Sciatic nerve (tissue), 2 donors: Measurements from ENCODE around the gene OR10V1. TPM values are rescaled to one million over a fixed set of nuclear protein-coding genes. Genes with fewer than 3 reads are reported as not detected.

ENCODE experiments used
- ATAC-seq: fragments of 200-7000 bp; cut with Tn5 transposase; one replicate; pipeline ENCODE4 v1.9.1; 2020; ENCODE audit warnings: mild to moderate bottlenecking, moderate library complexity
- DNase-seq: peaks from one replicate; pipeline ENCODE4 v3.0.0-alpha.2; 2020; ENCODE audit warnings: low spot score
- intact Hi-C: fragments of 100-400 bp; cut with DNase I; formaldehyde crosslinking; loops from one replicate; pipeline ENCODE4 v1.14.2; 2022
- total RNA-seq: library from RNA; stranded (reverse); fragmentation: NEBNext Ultra II Directional; extraction: Animal tissue kit (Norgen Biotek cat#: 25700); gene quantifications from one replicate; pipeline ENCODE4 v1.2.1, GENCODE V29; 2021
- donor health status: DM: no; HTN: no; CAD: no.
- donor health status: DM: no; HTN: no; CAD: no.

OR10V1 gene, protein sequence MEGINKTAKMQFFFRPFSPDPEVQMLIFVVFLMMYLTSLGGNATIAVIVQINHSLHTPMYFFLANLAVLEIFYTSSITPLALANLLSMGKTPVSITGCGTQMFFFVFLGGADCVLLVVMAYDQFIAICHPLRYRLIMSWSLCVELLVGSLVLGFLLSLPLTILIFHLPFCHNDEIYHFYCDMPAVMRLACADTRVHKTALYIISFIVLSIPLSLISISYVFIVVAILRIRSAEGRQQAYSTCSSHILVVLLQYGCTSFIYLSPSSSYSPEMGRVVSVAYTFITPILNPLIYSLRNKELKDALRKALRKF
- total RNA-seq, result not detected

DNA sequence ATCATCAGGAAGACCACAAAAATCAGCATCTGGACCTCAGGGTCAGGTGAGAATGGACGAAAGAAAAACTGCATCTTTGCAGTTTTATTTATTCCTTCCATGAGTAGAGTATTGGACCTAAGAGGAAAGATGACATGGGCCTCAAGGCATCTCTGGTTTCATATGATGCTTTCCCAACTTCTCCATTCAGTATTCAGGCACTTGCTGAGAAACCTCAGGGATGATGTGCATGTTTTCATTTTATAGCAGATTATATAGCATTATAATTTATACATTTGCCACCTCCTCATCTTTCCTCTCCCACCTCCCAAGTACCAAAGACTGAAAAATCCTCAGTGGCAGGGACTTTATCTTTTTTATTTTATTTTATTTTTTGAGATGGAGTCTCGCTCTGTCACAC is at the start of gene OR10V1:
OR10V1 (minus strand) TSS at position 101 of the 400 bp plus-strand sequence; CDS start at position 101, 0 bp downstream.
- no peak for DNase-seq
- intact Hi-C loops, result no loop called here
- no peak for ATAC-seq

DNA sequence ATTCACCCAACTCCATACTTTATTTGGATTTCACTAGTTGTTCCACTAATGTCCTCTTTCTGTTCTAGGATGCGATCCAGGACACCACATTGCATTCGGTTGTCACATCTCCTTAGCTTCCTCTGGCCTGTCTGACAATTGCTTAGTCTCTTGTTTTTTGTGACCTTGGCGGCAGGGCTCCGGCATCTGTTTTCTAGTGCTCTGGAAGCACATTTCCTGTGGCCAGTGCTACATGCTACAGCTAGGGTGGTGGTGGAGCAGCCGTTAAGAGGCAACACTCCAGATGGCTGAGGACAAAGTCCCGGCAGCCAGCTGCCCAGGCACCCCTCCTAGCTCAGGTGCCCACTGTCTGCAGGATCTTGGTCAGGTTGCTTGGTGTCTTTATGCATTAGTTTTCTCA is 48.3 kb upstream of the OR10V1 start:
- DNase-seq, result no peak
- intact Hi-C loops, result no loop called here
- ATAC-seq, result no peak

DNA sequence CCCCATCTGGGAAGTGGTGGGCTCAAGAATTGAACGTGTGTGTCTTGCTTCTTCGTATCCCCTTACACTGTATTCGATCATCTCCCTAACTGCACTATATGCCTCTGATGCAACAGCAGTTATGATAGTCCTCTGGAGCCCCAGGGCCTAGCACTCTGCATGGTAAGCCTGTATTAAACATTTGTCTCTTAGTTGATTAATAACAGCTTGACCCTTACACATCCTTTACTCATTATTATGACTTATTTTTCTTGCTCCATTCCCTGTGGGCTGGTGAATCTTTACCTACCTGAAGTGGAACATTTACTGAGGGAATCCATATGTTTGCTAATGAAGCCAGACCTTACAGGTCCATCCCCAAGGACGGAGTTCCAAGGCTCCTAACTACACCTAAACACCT is 47.1 kb upstream of the OR10V1 start:
- DNase-seq, result no peak
- ATAC-seq, result no peak
- intact Hi-C loops, result no loop called here

DNA sequence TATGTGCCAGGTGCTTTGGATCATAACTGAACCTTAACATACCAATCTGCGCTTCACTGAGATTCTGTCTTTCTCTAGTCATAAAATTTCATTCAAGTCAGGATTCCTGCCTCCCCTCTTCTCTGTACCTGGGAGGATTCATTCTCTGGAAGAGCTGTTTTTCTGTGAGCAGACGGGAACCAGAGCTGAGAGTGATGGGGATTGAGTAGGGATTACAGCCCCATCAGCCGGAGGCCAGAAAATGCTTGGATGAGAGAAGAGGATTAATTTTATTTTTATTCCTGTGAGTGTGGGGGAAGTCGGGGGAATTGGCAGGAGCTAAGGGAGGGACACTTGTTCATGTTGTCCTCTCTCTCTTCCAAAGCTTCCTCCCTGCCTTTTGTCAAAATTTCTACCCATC is 46.3 kb upstream of the OR10V1 start:
- intact Hi-C loops, result loop anchor here (5.0 kb wide), 1 partner anchor 52 kb away; the partner anchor contains the start of gene MRPL16
- ATAC-seq (no peak), DNase-seq (no peak)

DNA sequence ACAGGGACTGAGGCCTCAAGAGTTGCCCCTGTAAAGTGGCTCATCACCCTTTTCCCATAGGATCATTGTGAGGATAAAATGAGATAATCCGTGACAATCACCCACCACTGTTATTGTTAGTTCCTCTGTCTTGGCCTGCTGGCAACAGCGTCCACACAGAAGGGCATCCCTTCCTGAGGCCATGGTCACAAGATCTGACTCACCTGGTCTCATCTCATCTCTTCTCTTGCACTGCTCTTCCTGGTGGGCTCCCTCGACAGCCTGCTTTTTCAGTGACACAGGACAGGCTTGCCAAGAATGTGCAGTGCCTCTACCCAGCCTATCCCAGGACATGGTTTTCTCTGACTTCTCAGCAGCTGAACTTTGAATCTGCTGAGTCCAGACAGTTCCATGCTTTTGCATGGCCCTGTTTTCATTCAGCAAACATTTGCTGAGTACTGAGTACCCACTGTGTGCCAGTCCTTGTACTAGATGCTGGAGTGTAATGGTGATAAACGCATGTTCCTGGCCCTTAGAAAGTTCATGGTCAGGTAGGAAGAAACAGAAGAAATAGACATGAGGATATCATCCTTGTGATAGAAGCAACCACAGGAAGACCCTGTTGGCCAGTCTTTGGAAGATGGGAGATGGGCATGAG is 44.9 kb upstream of the OR10V1 start:
- DNase-seq (no peak), ATAC-seq (no peak)
- intact Hi-C loops, result loop anchor here (5.0 kb wide), 1 partner anchor 54 kb away; the partner anchor contains the start of gene MRPL16

DNA sequence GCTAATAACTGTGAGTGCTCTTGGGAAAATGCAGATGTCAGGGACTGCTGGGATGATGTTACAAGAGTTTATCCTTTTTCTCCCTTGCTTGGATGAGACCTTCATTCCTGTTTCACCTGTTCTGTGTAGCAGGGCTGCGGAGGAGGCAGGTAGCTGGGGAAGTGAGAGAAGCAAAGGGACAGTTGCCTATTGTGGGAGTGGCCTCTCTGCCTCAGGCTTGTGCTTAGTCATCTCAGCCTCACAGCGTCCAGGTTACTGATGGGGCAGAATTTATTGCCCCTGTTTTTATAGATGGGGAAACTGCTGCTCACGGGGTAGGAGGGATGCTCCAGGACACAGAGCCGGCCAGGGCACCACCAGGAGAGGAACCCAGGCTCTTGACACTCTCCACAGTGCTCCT is 43.2 kb upstream of the OR10V1 start:
- intact Hi-C loops, result loop anchor here (5.0 kb wide), 1 partner anchor 55 kb away; the partner anchor contains the start of gene MRPL16
- DNase-seq (no peak), ATAC-seq (no peak)

DNA sequence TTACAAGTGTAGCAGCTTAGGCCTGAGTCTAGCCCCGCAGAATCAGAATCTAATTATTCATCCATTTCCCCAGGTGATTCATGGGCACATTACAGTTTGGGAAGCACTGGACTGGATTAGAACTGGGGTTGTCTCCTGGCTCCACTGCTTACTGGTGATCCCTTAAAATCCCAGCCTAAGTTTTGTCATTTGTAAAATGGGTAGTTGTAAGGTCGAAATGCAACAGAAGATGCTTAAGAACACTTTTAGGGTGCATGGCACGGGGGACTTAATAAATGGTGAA is 42.9 kb upstream of the OR10V1 start:
- intact Hi-C loops, result loop anchor here (5.0 kb wide), 1 partner anchor 56 kb away; the partner anchor contains the start of gene MRPL16
- DNase-seq (no peak), ATAC-seq (no peak)

DNA sequence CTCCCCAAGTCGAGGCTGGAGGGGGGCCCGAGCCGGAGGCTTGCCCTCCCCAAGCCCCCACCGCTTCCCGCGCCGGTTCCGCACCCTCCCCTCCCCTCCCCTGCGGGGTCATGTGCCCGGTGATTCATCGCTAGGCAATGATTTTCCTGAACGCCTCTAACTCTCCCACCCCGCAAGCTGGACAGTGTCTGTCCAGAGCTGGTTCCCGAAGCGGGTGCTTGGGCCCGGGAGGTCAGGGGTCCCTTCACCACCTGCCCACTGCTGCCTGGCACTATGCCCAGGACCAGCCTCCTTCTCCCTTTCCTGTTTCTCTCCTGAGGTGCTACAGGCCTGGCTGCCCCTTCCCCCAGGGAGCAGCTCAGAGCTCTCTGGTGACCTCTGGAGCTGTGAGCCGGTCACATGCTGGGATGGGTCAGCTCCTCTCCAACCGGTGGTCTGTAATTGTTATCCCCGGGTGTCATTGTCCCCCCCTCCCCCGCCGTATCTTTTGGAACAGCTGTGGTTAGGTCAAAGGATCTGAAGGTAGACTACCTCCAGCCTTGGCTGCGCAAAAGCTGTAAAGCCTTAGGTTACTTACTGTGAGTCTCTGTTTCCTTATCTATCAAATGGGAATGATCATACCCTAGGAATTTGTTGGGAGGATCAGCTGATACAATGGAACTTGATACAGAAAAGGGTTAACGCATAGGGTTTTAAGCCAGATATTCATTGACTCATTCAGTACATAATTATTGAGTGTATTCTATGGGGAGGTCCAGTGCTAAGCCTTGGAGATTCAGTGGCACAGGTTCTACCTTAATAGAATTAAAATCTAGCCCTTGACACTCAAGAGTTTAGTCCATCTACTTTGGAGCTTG is 42.3 kb upstream of the OR10V1 start:
- ATAC-seq (peak; percentile 83), DNase-seq (peak; percentile 88)
- intact Hi-C loops, result loop anchor here (5.0 kb wide), 1 partner anchor 56 kb away; the partner anchor contains the start of gene MRPL16

DNA sequence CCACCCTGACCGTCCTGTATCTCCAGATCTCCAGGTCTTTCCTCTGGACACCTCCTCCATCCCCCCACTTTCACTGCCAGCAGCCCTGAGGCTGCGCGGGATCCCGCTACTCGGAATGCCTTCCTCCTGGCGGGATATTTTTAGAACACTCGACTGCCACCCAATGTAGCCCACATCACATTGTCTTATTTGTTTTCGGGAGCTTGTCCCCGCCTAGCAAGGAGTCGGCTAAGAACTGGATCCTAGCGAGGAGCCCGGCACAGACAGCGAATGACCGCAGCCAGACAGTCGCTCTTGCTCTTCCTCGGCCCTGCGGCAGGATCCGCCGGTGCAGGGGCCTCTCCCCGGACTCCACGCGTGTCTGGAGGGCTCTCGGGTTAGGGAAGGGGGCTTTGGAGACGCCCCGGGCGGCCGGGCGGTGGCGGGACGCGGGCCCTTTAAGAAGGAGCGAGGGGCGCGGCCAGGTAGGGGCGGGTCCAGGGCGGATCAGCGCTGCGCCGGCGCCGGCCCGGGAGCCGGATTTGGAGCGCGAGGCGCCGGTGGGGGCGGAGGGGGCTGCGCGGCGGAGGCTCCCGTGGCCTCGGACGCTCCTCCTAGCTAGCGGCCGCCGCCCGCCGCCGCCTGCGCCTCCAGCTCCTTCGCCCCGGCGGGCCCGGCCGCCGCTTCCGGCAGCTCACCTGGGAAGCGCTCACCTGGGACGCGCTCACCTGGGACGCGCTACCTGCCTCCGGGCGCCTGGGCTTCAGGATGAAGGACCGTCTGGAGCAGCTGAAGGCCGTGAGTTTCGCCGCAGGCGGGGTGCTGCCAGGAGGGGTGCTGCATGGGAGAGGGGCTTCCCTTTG is 41.4 kb upstream of the OR10V1 start, which contains the start of gene STX3:
STX3 (plus strand) TSS at position 518 of the 842 bp plus-strand sequence; CDS start at position 748, 230 bp downstream.
- peak; percentile 54 for ATAC-seq
- DNase-seq, result peak; percentile 68
- intact Hi-C loops, result loop anchor here (5.0 kb wide), 1 partner anchor 57 kb away; the partner anchor contains the start of gene MRPL16

DNA sequence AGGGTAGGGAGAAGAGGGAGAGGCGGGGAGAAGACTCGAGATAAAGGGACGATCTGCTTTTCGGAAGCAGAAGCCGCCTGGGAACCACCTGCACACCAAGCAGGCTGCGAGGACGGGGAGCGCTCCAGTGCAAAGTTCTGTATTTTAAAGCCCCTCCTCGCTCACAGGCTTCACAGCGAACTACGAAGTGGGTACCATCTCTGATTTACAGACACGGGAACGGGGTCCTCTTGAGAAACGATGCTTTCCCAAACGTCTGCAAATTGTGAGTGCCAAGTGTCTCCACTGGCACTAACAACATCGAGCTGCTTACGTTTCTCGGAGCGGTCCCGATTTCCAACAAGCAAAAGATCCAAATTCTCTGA is 40.8 kb upstream of the OR10V1 start:
- ATAC-seq, result peak; percentile 5
- intact Hi-C loops, result no loop called here
- no peak for DNase-seq

DNA sequence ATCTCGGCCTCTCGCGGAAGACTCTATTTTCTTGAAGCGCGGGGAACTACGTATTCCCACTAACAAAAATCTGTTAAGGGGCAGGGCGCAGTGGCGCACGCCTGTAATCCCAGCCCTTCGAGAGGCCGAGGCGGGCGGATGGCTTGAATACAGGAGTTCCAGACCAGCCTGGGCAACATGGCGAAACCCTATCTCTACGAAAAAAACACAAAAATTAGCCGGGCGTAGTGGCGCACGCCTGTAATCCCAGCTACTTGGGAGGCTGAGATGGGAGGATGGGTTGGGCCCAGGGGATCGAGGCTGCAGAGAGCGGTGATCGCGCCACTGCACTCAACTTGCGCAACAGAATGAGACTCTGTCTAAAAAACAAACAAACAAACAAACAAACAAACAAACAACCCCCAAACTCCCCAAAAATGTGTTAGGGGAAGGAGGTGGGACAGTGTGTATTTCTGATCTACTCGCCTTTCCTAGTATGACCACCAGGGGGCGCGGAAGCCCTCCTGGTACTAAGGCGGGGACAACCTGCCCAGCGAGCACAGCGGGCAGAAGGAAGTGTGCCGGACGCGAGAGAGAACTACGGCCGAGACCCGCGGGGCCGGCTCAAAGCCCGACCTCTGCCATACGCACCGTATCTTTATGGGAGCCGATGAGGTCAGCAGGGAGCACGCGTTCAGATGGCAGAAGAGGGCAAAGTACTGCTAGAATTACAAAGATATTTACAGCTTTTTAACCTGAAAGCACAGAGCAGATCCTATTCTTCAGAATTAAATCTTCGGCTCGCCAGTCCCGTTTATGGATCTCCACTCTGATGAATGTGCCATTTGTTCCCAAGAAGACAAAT is 40.2 kb upstream of the OR10V1 start:
- ATAC-seq (peak; percentile 92), DNase-seq (peak; percentile 93)
- intact Hi-C loops, result no loop called here

DNA sequence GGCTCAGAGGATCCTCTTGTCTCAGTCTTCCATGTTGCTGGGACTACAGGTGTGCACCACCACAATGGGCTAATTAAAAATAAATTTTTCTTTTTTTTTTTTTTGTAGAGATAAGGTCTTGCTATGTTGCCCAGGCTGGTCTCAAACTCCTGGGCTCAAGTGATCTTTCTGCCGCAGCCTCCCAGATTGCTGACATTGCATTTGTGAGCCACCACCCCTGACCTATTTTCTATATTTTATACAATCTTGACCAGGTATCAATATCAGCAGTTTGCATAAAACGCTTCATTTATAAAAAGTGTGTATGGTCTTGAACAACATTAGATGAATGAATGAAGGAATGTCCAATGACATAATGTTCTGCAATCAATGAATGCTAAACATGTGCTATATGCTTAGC is 32.5 kb upstream of the OR10V1 start:
- ATAC-seq, result no peak
- no peak for DNase-seq
- intact Hi-C loops, result no loop called here

DNA sequence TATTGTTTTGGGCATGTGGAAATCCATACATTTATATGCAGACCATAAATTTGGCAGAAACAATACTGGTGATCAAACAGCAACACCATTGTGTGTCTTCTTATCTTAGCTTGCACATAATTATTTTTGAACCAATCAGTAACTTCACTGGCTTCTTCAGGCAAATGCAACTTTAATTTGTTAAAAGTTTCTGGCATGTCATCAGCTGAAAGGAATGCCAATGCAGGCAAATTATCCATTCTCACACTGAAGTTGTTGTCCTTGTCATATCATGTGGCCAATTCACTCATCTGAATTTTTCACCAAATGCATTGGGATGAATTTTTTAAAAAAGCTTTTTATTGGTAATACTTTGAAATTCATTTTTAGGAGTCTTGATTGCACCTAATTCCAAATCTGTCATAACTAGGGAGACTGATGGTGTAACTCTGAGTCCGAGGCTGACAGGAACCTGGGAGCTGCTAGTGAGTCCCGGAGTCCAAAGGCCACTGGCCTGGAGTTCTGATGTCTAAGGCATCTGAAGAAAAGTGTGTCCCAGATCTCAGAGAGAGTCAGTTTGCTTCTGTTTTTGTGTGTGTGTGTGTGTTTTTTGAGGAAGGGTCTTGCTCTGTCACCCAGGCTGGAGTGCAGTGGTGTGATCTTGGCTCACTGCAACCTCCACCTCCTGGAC is 17.4 kb upstream of the OR10V1 start:
- intact Hi-C loops, result no loop called here
- ATAC-seq (no peak), DNase-seq (no peak)

DNA sequence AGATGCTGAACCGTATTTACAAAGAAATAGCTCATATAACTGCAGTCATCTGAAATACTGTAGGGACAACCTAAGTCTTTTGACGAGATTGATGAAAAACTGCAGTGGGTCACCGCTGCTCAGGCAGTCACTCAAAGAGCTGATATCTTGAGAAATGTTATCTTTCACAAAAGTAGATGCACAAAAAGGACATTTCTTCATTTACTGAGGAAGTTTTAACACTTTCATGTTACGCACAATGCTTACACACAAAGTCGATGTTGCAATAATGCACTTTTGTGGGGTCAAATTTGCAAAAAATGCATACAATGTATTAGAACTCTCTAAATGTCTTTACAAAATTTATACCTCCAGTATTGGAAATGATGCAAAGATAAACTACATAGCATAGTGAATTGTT is 16.2 kb upstream of the OR10V1 start:
- intact Hi-C loops, result no loop called here
- ATAC-seq (no peak), DNase-seq (no peak)

DNA sequence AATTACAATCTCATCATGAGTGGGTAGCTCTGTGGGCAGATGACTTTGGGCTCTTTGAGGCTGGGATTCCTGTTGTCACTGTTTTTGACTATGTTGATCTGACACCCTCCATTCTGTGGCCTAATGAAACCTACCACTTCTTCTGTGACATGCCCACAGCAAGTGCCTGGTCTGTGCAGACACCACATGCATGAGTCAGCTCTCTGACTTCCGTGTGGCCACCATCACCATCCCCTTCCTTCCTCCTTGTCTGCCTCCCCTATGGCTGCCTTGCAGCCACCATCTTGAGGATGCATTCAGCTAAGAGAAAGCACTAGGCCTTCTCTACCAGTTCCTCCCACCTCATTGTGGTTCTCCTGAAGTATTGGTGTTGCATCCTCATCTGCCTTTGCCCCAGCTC is 15.3 kb upstream of the OR10V1 start:
- no peak for ATAC-seq
- no peak for DNase-seq
- intact Hi-C loops, result no loop called here

DNA sequence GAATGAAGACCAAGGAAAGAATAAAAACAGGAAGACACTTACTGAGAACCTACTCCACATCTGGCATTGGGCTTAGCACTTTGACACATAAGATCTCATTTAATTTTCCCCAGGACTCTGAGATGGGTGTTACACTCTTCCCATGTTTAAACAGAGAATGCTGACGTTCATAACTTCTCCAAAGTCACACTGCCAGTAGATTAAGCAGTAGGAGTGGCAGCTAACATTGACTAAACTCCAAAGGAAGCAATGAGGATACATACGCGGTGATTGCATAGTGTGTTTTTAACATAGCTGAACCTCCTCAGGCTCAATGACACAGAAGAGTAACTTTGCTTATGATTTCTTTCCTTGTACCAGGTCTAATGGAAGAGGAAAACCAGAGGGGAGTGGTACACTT is 14.5 kb upstream of the OR10V1 start:
- ATAC-seq (no peak), DNase-seq (no peak)
- intact Hi-C loops, result no loop called here

DNA sequence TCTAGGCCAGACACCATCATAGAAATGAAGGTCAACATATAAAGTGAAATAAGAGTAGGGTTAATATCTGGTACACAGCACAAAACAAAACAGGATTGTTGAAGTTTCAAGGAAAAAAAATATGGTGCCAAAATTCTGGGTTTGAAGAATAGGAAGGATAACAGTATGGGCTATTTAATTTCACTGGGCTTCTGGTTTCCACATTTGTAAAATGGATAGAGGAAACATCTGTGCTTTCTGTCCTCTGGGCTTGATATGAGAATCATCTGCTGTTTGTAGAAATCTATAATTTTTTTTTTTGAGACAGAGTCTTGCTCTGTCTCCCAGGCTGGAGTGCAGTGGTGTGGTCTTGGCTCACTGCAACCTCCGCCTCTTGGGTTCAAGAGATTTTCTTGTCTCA is 13.8 kb upstream of the OR10V1 start:
- DNase-seq (no peak), ATAC-seq (no peak)

More for the DNA sequence above, 13.8 kb upstream of the OR10V1 start:
- intact Hi-C loops, result no loop called here
